GM12892 (cell line): ENCODE measurements around the gene LPIN3.

Source experiments
- DNase-seq: peaks from one replicate; pipeline ENCODE4 v3.0.0; 2011; ENCODE audit not compliant: insufficient read length
- FAIRE-seq: peaks from 2 replicates; lab custom pipeline; 2011; peaks lifted over from hg19 to GRCh38; lab: Jason Lieb, UNC
- POLR2A ChIP-seq: IDR thresholded peaks from 2 replicates; pipeline ENCODE4 v1.6.1; 2011; ENCODE audit warnings: low read depth, low read length, control low read depth
- POLR2AphosphoS5 ChIP-seq: IDR thresholded peaks from 2 replicates; pipeline ENCODE4 v1.6.1; 2011; ENCODE audit warnings: low read depth, low read length, control low read depth
- TAF1 ChIP-seq: IDR thresholded peaks from 2 replicates; pipeline ENCODE4 v1.6.1; 2011; ENCODE audit warnings: low read depth, mild to moderate bottlenecking, control low read depth, low read length, borderline replicate concordance

The LPIN3 gene

GRCh38 chr20:41314386-41314785, 26.2 kb upstream of the LPIN3 start:
- TF ChIP-seq TAF1 (no peak), POLR2A (no peak), POLR2AphosphoS5 (no peak)
- FAIRE-seq: no peak

GRCh38 chr20:41316051-41316450, 24.6 kb upstream of the LPIN3 start:
- FAIRE-seq (no peak), DNase-seq (no peak)
- TF ChIP-seq POLR2A (no peak), POLR2AphosphoS5 (no peak)

More at GRCh38 chr20:41314386-41314785, 26.2 kb upstream of the LPIN3 start:
- no peak for DNase-seq

DNA sequence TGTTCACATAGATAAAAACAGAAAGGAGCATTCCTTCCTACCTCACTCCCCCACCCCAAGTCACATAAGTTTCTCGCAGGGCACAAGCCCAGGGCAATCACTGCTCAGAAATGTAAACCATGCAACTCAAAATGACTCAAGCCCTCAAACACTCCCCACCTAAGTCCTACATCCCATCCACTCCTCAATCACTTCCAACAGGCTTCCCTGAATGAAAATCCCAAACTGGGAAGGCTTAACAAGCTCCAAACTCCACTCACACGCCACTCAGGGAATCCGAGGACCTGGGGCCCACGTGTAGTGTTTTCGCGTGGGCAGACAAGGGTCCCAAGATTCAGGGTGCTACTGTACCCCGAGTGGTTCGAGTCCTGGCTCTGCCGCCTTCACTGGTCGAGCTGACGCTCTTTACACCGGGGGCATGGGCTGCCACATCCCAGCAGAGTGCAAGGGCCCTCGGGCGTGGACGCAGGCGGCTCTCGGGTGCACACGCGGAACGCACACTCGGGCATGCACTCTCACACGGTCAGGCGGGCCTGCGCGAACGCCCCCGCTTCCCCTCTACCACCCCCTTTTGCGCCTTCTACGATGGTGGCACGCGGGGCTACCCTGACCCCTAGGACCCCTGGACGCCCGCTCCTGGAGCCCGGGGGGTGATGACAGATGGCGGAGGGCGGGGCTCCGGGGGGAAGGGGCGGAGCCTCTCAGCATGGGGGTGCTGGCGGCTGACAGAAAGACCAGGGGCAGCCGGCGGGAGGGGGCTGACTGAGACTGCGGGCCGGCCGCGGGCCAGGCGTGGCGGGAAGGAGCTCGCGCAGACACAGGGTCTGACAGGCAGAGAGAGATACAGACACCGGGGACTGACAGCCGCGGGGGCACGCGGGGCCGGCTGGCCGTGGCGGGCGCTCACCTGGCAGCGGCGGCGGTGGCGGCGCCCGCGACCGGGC, 23.7 kb upstream of the LPIN3 start:
- TF ChIP-seq POLR2AphosphoS5 (no peak), TAF1 (0 out of 2 replicates have a peak, but pooled peaks have one; percentile 18)
- FAIRE-seq (peak; percentile 54), DNase-seq (peak; percentile 84)

- peak; percentile 97 for DNase-seq
- TF ChIP-seq TAF1 (no peak), POLR2AphosphoS5 (no peak), POLR2A (peak; percentile 51; the same call in 1 of the 2 replicates)
- peak; percentile 94 for FAIRE-seq
Observed at GRCh38 chr20:41317546-41318270, 22.9 kb upstream of the LPIN3 start, which contains the start of gene ZHX3. Gene ZHX3 (minus strand): TSS chr20:41317731. CDS start chr20:41204916, 112,815 bp downstream.

- DNase-seq (no peak), FAIRE-seq (no peak)
- TF ChIP-seq POLR2AphosphoS5 (no peak), POLR2A (no peak), TAF1 (no peak)
Observed at GRCh38 chr20:41318271-41318649, 22.4 kb upstream of the LPIN3 start.

DNA sequence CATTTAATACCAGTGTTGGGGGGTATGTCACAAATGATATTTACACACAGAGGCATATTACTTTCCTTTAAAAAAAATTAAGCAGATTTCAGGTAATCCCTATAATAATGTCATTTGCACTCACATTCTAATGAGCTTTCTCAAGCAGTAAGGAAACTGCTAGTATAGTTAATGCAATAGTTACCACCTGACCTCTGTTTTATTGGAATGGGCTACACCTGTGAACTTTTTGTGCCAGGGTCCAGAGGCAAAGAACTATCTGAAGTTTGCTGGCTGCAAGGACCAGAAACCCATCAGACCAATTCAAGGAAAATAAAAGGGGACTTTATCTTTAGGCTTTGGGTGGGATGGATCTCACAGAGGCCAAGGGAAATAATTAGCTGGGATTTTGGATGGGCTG, 20.2 kb upstream of the LPIN3 start:
- no peak for TF ChIP-seq POLR2AphosphoS5
- FAIRE-seq: no peak

DNA sequence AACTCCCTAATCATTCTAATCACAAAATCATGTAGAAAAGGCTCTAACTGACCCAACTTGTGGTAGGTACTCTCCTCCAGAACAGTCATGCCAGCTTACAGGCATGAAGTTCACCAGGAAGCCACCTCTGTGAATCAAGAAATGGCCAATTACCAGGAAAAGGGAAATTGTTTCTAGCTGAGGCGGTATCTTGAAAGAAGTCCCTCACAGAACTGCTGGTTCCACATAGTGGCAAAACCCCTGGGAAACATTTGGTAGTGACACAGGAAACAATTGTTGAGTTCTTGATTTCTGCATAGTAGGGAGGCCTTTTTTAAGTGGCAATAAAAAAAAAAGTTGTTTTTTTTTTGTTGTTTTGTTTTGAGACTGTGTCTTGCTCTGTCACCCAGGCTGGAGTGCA, 19.6 kb upstream of the LPIN3 start:
- TF ChIP-seq POLR2A (no peak), POLR2AphosphoS5 (no peak), TAF1 (no peak)
- DNase-seq: no peak
- FAIRE-seq: no peak

More for the DNA sequence above, 20.2 kb upstream of the LPIN3 start:
- DNase-seq: no peak

DNA sequence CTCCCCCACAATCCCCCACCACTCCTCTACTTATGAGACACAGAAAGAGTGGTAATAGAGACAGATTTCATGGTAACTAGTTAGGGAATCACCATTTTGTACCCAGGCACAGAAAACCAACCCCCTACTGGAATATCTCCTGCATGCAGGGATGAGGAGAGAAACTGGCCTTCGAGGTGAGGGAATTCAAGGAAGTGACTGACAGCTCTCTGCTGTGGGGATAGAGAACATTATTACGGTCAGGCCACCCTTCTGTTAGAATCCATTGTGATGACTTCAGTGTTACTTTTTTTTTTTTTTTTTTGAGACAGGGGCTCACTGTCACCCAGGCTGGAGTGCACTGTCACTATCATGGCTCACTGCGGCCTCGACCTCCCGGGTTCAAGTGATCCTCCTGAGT, 13.4 kb upstream of the LPIN3 start:
- no peak for TF ChIP-seq TAF1
- no peak for TF ChIP-seq POLR2A
- no peak for TF ChIP-seq POLR2AphosphoS5
- no peak for DNase-seq
- no peak for FAIRE-seq

DNA sequence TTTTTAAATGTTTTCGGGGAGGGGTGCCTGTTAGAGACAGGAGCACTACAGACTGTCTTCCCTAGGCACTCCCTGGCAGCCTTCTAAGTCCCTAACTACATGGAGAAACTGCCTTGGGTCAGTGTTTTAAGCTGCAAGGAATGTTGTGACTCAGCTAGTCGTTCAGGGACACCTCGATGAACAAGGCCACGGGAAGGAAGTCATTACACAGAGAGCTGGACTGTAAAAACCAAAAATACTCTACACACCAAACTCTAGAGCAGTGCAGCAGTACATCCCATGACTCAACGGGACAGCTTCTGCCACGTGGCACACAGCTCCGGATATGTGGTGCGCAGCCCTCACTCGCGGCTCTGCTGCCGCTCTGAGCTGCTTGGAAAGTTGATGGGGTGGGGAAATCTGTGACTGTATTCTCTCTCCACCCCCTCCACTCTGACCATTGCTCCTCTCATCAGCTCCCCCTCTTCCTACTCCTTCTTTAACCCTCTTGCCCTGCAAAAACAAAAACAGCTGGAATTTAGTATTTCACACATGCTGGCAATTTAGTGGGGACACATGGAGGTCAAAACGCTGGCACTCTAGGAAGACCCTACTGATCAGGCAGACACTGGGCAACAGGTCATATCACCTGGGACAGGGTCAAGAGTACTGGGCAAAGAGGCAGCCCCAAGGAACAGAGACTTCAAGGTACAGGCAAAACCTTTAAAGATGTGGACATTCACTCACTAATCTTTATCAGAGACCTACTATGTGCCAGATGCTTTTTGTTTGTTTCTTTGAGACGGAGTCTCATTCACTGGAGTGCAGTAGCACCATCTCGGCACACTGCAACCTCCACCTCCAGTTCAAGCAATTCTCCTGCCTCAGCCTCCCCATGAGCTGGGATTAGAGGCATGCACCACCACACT, 10.9 kb upstream of the LPIN3 start:
- FAIRE-seq (peak; percentile 58), DNase-seq (no peak)
- TF ChIP-seq POLR2A (no peak), TAF1 (no peak), POLR2AphosphoS5 (no peak)

DNA sequence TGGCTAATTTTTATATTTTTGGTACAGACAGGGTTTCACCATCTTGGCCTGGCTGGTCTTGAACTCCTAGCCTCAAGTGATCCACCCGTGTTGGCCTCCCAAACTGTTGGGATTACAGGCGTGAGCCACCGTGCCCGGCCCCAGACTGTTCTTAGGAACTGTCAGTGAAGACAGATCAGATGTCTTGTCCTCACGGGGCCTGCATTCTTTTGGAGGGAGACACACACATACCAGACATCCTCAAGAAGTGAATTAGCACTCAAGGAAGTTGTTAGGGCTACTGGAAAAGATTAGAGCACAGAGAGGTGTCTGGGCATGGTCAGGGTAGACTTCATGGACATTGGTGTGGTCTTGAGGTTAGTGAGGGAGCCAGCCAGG, 10.3 kb upstream of the LPIN3 start:
- no peak for DNase-seq
- no peak for FAIRE-seq
- TF ChIP-seq POLR2A (no peak), POLR2AphosphoS5 (no peak), TAF1 (no peak)

DNA sequence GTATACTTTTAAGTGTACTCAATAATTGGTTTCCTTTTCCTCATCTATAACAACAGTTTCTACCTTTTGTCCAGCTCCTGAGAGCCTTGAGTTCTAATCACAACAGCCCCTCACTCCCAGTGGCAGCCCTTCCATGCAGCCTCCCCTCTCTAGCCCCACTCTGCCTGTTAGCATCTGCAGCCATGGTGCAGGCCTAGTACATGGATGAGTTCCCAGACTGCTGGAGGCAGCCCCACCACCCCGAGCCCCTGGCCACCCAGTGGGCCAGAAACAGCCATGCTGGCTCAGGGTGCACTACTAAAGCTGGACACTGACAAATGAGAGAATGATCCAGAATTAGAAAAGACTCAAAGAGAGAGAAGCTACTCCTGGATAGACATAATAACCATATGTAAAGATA, 9.7 kb upstream of the LPIN3 start:
- FAIRE-seq: no peak
- DNase-seq: no peak
- no peak for TF ChIP-seq TAF1
- no peak for TF ChIP-seq POLR2AphosphoS5
- TF ChIP-seq POLR2A: no peak
